H1 (cell line): ENCODE results near the gene SLC4A7. TPM values are rescaled to one million over a fixed set of nuclear protein-coding genes. Genes with fewer than 3 reads are reported as not detected.

ENCODE experiments used
- GTF2F1 ChIP-seq: IDR thresholded peaks from 2 replicates; pipeline ENCODE4 v1.6.1; 2012; ENCODE audit warnings: low read depth, low read length, improper control_type of control experiment, borderline replicate concordance
- NANOG ChIP-seq: IDR thresholded peaks from 2 replicates; pipeline ENCODE4 v1.6.1; 2011; ENCODE audit warnings: low read length, low read depth, mild to moderate bottlenecking, inconsistent platforms; ENCODE audit not compliant: insufficient read depth, poor library complexity, severe bottlenecking
- RAD21 ChIP-seq, 2 experiments: IDR thresholded peaks in 1 of 2; conservative IDR thresholded peaks in 1 of 2; 2 replicates each; pipeline ENCODE4 v1.6.1; 2011; ENCODE audit warnings: low read depth in 2 of 2, low read length in 2 of 2, improper control_type of control experiment in 1 of 2, inconsistent platforms in 1 of 2, mild to moderate bottlenecking in 1 of 2, moderate library complexity in 1 of 2
- SIRT6 ChIP-seq: IDR thresholded peaks from one replicate; pipeline ENCODE4 v1.7.1; 2012; ENCODE audit warnings: low read length, inconsistent platforms
- TAF1 ChIP-seq: IDR thresholded peaks from 2 replicates; pipeline ENCODE4 v1.6.1; 2011; ENCODE audit warnings: mild to moderate bottlenecking, low read depth, low read length
- TEAD4 ChIP-seq: IDR thresholded peaks from 2 replicates; pipeline ENCODE4 v1.6.1; 2012; ENCODE audit warnings: low read depth, low read length, inconsistent platforms, mixed read lengths
- polyA plus RNA-seq, 7 experiments: library from polyadenylated mRNA; depleted of rRNA in 3 of 7; stranded (reverse) in 5 of 7; unstranded in 2 of 7; fragments of >200 nt in 5 of 7; fragments of 200-250 nt in 2 of 7; gene quantifications; 1 replicate in 5 of 7; 2 replicates in 1 of 7; 4 replicates in 1 of 7; pipeline versions ENCODE4 v1.2.1 to v1.2.3, GENCODE V29; 2011 to 2013; ENCODE audit warnings: missing spikeins in 2 of 7, mixed read lengths in 2 of 7
- total RNA-seq: library from RNA; stranded (reverse); fragmentation: NEBNext Ultra II Directional; extraction: Animal tissue kit (Norgen Biotek cat#: 25700); gene quantifications from 2 replicates; pipeline ENCODE4 v1.2.1, GENCODE V29; 2021

Gene SLC4A7
- total and polyA plus RNA-seq, 2 of the 8 experiments (the other 6 are each of a cell fraction or from before 2014, with no cell fraction given): 14.9 to 70.5 TPM

DNA sequence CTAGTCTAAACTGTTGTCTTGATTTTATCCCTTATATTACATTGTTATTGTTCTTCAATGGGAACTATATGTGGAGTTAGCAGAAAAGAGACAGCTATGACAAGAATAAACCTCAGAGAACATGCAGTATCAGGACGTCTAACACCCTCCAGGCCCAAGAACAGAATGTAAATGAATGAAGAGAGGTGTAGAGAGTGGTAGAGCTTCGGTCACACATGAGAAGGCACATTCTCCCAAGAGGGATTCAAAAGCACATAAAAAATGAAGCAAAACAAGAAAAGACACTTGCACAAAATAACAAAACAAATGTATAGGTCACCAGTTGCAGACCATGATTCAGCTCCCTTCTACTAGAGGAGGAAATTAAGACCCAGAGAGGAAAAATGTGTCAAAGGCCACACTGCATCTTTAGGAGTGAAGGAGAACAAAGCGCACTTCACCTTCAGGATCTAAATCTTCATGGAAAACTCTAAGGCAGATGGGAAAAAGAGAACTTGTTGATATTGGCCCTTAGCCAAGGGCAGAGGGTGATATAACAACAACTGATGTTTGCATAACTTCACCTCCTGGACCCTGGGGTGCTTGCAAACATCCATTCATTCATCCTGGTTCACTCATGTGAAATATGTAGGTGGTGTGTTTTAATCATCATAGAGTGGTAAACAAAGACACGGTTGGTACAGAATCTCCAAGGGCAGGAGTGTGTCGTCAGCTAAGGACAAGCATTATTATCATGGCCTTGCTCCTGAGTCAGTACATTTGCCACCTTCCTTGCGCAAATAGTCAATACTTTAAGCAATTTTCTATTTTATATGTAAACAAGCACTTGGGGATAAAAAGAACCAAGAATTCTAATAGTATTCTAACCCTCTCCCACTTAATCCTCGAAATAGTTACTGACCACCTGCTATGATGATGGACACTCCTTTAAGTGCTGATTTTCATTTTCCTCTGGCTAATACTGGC is 123.8 kb downstream of the SLC4A7 start (continued):
- TF ChIP-seq GTF2F1: no peak
- TF ChIP-seq SIRT6: no peak
- TF ChIP-seq NANOG: no peak
- TF ChIP-seq TEAD4: no peak
- no peak for TF ChIP-seq TAF1
- TF ChIP-seq RAD21 (IDR thresholded peaks at IDR 0.05 in 1 of 2, conservative IDR thresholded peaks at IDR 0.05 in 1 of 2; ENCODE audit: low read depth in 2 of 2, low read length in 2 of 2): no peak
